ENCODE data around the gene LRRC46.

The LRRC46 gene

DNA sequence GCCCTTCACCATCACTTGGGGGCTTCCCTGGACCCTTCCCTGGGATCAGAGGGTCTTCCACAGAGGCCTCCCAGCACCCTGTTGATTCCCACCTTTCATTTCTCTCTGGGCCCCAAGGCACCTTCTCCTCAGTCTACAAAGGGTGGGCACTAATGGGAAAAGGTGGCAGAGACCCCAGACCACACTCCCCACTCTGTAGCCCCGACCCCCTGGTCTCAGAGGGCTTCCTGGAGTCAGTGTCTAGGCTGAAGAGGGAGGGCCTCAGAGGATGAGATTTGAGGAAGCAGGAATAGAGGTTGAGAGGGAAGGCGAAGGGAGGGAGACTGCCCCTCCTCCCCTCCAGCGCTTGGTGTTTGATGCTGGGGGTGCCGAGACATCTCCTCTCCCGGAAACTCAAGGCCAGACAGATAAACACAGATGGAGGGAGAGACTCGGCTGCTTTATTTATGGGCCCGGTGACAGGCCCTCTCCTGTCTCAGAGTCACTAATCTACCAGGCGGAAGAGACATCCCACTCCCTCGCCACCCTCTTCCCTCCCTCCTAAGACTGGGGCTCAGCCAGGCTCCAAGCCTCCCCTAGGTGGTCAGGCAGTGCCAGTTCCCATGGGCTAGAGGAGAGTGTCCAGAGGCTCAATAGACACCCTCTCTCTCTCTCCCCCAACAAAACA is 46.0 kb downstream of the LRRC46 start:
- no peak for DNase-seq (ENCODE audit: low spot score)

DNA sequence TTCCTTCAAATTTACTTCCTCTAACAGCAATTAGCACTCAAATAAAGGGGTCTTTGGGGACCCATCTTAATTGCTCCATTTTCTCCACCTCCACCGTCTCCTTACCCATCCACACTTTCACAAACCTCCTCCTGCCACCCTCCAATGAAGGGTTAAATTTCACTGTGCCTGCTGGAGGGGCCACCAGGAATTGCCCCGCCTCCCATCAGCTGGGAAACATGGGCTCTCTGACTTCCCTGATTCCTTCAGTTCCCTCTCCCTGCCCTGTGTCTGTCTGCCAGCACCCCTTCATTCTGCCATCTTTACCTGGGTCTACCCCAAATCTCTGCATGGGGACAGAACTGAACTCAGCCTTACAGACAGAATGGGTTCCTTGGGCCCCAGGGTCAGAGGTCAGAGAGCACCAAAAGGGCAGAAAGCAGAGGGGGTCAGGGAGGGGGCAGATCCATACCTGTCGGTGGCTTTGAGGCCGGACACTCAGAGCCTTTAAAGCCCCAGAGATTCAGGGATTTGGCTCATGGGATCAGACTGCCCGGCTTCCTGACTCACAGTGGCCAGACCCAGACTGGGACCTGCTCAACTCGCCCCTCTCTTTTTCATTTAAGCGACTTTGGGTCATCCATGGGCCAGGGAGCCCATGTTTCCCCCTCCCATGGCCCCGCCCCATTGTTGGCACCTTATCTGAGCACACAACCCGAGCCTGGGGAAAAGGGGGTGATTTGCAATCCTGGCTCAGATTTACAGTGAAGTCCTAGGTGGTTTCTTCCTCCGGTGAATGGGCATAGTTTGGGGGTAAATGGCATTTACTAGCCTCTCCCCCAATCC is 46.9 kb downstream of the LRRC46 start:
- DNase-seq (ENCODE audit: low spot score), result no peak

DNA sequence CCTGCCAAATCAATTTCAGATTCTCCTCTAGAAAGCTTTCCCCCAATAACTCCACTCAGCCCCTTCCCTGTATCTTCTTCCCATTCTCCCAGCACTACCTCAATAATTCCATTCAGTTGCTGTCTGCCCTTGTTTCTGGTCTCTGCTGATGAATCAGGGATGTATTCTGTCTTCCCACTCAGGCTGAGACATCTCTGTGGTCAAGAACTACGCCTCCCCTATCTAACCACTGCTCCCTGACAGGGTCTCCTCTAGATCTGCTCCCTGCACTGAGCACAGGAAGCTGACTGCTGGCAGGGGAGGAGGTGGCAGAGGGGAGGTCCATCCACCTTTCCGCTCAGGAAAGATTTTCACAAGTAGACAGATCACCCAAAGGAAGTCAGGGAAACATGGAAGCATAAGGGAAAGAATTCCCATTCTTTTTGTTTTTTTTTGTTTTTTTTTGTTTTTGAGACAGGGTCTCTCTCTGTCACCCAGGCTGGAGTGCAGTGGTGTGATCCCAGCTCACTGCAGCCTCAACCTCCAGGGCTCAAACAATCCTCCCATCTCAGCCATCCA is 47.6 kb downstream of the LRRC46 start:
- no peak for DNase-seq (ENCODE audit: low spot score)

DNA sequence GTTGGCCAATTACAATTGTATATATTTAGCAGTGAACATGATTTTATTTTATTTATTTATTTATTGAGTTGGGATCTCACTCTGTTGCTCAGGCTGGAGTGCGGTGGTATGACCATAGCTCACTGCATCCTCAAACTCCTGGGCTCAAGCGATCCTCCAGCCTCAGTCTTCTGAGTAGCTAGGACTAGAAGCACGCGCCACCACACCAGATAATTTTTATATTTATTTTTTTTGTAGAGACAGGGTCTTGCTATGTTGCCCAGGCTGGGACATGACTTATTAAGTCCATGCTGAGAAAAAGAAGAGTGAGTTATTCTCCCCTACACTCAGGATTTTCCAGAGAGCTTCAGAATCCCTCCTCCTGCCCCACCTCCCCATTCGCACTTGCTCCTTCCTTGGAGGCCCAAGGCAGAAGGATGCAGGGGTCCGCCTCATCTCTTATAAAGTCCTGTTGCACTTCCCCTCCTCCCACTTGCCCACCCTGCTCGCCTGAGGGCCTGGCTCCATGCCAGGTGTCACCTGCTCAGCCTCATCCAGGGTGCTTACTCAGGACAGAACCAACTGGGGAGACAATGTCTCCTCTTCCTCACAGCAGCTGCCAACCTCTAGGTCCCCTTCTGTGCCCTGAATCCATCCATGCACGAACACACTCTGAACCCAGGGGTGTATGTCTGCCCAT is 48.4 kb downstream of the LRRC46 start:
- no peak for DNase-seq (ENCODE audit: low spot score)

DNA sequence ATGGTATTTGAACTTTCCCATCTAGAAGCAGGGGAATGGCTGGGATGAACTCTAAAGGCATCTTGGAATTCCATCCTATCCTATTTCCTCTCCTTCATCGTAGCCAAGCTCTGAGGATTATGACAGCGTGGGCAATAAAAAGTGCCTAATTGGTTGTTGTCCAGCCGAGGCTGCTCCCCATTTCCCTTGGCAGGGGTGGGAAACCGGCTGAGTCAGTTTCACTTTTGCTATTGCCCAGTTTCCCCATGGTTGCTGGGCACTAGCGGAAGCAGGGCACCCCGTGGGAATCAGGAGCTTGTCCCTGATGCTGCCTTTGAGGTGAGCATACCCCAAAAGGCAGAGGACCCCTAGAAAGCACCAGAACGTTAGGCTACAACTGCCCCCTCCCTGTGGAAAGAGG is 50.8 kb downstream of the LRRC46 start:
- no peak for DNase-seq (ENCODE audit: low spot score)

DNA sequence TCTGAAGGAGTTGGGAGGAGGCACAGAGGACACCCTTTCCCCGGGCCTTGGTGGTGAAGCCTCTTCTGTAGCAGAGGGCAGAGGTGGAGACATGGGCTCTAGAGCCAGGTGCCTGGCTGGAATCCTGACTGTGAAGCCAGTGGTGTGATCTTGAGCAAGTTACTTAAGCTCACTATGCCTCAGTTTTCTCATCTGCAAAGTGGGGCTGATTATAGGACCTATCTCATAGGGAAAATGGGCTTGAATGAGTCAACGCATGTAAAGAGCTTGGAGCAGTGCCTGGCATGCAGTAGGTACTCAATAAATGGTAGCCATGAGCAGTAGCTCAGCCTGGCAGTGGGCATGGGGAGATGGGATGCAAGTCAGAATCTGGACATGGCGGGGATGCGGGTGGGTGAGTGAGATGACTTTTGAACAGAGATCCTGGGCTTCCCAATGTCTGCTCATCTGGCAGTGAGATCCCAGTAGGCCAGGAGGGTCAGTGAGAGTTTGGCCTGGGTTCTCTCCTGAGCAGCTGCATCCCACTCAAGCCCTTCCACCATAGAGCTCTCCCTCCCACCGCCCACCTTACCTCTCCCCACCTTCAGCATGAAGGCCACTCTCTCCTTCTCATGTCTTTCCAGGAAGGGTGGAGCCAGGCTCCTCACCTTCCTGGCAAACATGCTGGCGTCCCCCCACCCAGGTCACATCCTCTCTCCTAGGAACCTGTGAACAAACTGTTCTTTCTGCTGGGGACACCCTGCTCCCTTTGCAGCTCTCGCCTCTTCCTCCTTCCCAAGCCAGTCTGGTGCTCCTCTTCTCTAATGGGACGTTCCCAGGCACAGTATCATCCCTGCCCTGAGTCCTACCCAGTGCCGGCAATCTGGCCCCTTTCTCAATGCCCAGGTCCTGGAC is 51.5 kb downstream of the LRRC46 start:
- no peak for DNase-seq (ENCODE audit: low spot score)

DNA sequence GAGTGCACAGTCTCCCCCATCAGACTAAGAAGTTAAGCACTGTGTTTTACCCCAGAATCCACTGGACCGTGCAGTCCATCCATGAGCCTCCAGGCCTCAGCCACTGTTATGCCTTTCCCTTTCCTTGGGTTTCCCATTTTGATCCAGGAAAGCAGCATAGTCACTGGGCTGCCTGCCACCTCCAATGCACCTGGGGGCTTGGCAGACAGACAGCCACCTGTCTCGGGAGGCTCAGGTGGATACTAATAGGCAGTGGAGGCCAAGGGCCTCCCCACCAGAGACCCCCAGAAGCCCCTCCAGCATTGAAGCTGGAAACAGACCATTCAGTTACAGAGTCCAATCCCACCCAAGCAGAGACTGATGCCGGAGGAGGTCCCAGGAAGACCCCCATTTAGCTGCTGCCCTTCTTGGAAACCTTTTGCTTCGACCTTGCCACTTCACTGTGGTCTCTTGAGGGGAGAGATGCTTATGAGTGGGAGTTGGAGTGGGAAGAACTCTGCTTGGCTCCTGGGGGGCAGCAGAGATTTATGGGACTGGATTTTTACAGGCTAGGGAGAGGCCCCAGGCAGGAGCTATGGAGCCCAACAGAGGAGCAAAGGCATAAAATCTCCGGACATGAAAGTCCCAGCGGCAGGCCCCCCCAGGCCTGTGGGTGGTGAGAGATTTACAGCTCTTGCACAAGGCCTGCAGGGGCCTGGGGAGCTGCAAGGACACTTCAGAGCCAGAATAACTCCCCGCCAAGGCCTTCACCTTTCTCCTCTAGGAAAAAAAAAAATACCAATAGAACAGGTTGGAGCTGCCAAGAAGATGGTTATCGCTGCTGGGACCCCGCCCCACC is 52.3 kb downstream of the LRRC46 start:
- DNase-seq (ENCODE audit: low spot score), result no peak

DNA sequence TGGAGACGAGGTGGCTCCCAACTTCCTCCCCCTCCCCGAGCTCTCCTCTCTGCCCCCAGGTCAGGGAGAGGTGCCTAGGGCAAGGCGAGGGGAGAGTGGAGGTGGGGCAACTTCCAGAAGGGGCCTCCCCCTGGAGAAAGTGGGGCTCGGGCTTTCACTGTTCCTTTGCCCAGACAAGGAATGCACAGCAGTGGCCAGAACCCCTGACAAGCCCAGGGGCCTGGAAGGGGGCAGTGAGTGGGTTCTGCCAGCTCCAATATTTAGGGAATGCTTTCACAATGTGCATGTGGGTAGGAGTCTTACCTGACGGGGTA is 52.9 kb downstream of the LRRC46 start:
- no peak for DNase-seq (ENCODE audit: low spot score)

DNA sequence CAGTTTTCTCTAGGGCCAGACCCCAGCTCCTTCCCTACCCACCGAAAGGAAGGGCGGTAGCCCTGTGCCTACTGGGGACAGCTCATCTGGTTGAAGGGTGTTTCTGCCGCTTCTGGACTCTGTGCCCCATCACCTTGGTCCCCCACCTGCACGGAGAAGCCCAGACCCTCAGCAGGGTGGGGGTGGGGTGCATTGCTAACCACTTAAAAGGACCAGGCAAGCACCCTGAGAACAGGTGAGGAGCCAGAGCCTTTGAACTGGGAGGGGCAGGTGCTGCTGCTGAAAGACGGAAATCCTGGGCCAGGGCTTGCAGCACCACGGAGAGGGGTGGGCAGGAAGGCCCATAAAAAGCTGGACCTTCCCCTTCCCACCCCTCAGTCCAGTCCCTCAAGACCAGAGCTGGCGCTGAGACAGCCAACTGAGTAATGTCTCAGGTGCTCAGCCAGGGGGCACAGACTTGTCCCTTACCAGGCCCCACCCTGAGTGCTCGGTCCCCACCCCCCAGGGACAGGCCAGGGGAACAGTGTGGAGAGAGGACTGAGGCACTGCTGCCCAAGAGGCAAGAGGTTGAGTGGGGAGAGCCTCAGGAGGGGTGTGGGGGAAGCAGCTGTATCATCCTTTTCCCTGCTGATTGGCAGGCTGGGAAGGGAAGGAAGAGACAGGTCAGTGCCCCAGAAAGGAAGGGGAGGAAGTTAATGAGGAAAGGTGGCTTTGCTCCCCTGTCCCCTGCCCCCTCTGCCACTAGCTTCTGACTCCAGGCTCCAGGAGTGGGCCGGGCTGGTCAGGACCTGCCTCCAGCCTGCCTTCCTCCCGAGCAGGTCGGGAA is 53.6 kb downstream of the LRRC46 start:
- DNase-seq (ENCODE audit: low spot score), result peak; percentile 56
